HepG2 (cell line): ENCODE results near the gene SNRNP200. TPM values are rescaled to one million over a fixed set of nuclear protein-coding genes. Genes with fewer than 3 reads are reported as not detected.

Experiments
- DPF2 ChIP-seq: sonication (generic); formaldehyde crosslinking; IDR thresholded peaks from 2 replicates; pipeline ENCODE4 v1.4.0; 2020; ENCODE audit warnings: mild to moderate bottlenecking, low read depth, missing genetic modification reagents, borderline replicate concordance
- DRAP1 ChIP-seq: IDR thresholded peaks from 2 replicates; pipeline ENCODE4 v1.6.1; 2016; ENCODE audit warnings: missing genetic modification reagents, missing compliant biosample characterization
- EP300 ChIP-seq, 3 experiments: sonication (generic) in 1 of 3; formaldehyde crosslinking in 1 of 3; IDR thresholded peaks; 2 replicates each; pipeline versions ENCODE4 v1.5.1 to v1.6.1; 2011 to 2020; ENCODE audit warnings: low read depth in 2 of 3, low read length in 2 of 3, borderline replicate concordance in 1 of 3, improper control_type of control experiment in 1 of 3, mild to moderate bottlenecking in 1 of 3, missing genetic modification reagents in 1 of 3, moderate library complexity in 1 of 3
- FOSL1 ChIP-seq: sonication (generic); formaldehyde crosslinking; IDR thresholded peaks from 2 replicates; pipeline ENCODE4 v1.9.0; 2021; ENCODE audit warnings: missing genetic modification reagents, borderline replicate concordance
- JUN ChIP-seq: sonication (generic); formaldehyde crosslinking; IDR thresholded peaks from 2 replicates; pipeline ENCODE4 v1.4.0; 2020; ENCODE audit warnings: mild to moderate bottlenecking, missing genetic modification reagents
- NFE2L1 ChIP-seq: sonication (generic); formaldehyde crosslinking; IDR thresholded peaks from 2 replicates; pipeline ENCODE4 v1.4.0; 2020; ENCODE audit warnings: missing genetic modification reagents, mild to moderate bottlenecking, borderline replicate concordance
- NFIC ChIP-seq: IDR thresholded peaks from 2 replicates; pipeline ENCODE4 v1.6.1; 2012; ENCODE audit warnings: mild to moderate bottlenecking, low read length, inconsistent platforms
- POLR2A ChIP-seq, 2 experiments: IDR thresholded peaks; 2 replicates each; pipeline ENCODE4 v1.6.1; 2011; ENCODE audit warnings: low read depth in 2 of 2, low read length in 2 of 2, mild to moderate bottlenecking in 1 of 2, moderate library complexity in 1 of 2; ENCODE audit not compliant: insufficient read depth in 1 of 2
- ZBTB34 ChIP-seq: sonication (generic); formaldehyde crosslinking; IDR thresholded peaks from 2 replicates; pipeline ENCODE4 v1.8.0; 2022; ENCODE audit warnings: mild to moderate bottlenecking, missing genetic modification reagents
- ZFP36L1 ChIP-seq: sonication (generic); formaldehyde crosslinking; IDR thresholded peaks from 2 replicates; pipeline ENCODE4 v1.8.0; 2022; ENCODE audit warnings: mild to moderate bottlenecking, missing genetic modification reagents, moderate library complexity
- ZFYVE20 ChIP-seq: sonication (generic); formaldehyde crosslinking; IDR thresholded peaks from 2 replicates; pipeline ENCODE4 v1.8.0; 2023; ENCODE audit warnings: low read depth, mild to moderate bottlenecking, moderate library complexity, missing genetic modification reagents, borderline replicate concordance
- ZGPAT ChIP-seq: IDR thresholded peaks from 2 replicates; pipeline ENCODE4 v1.6.1; 2016; ENCODE audit warnings: mild to moderate bottlenecking
- ZNF234 ChIP-seq: sonication (generic); formaldehyde crosslinking; conservative IDR thresholded peaks from 2 replicates; pipeline ENCODE4 v1.5.1; 2020; ENCODE audit warnings: mild to moderate bottlenecking, missing genetic modification reagents
- ZNF318 ChIP-seq: sonication (generic); formaldehyde crosslinking; IDR thresholded peaks from 2 replicates; pipeline ENCODE4 v1.4.0; 2020; ENCODE audit warnings: mild to moderate bottlenecking, missing genetic modification reagents
- ZNF331 ChIP-seq: sonication (generic); formaldehyde crosslinking; IDR thresholded peaks from 2 replicates; pipeline ENCODE4 v1.4.0; 2020; ENCODE audit warnings: missing genetic modification reagents
- ZNF44 ChIP-seq: sonication (generic); formaldehyde crosslinking; IDR thresholded peaks from 2 replicates; pipeline ENCODE4 v1.5.1; 2020; ENCODE audit warnings: mild to moderate bottlenecking, missing genetic modification reagents
- ZNF501 ChIP-seq: sonication (generic); formaldehyde crosslinking; IDR thresholded peaks from 2 replicates; pipeline ENCODE4 v1.5.1; 2020; ENCODE audit warnings: mild to moderate bottlenecking, moderate library complexity, missing genetic modification reagents
- polyA plus RNA-seq, 8 experiments: library from polyadenylated mRNA; depleted of rRNA in 3 of 8; stranded (reverse) in 7 of 8; unstranded in 1 of 8; fragments of >200 nt; fragmentation: Illumina TruSeq in 4 of 8; extraction: Trizol in 4 of 8; gene quantifications; 2 replicates each; pipeline versions ENCODE4 v1.2.1 to v1.2.3, GENCODE V29; 2011 to 2016; ENCODE audit warnings: low read depth in 4 of 8, missing spikeins in 1 of 8, mixed read lengths in 1 of 8; ENCODE audit not compliant: insufficient read depth in 1 of 8
- total RNA-seq, 5 experiments: library from RNA; depleted of rRNA; stranded (reverse); fragments of >200 nt; fragmentation: Illumina TruSeq; extraction: Trizol; gene quantifications; 2 replicates each; pipeline ENCODE4 v1.2.3, GENCODE V29; 2016; ENCODE audit warnings: low read depth in 1 of 5

SNRNP200 gene
- total and polyA plus RNA-seq, 2 of the 13 experiments (the other 11 are each of a cell fraction or from before 2014, with no cell fraction given), result 99.0 to 232 TPM

GRCh38 chr2:96260387-96261260 lies 44.7 kb downstream of the SNRNP200 start (continued):
- no peak for TF ChIP-seq ZNF234 (CRISPR knock-in tag)
- peak; percentile 95 for TF ChIP-seq DPF2 (CRISPR knock-in tag)
- TF ChIP-seq JUN (CRISPR knock-in tag), result peak; percentile 99
- peak; percentile 90 for TF ChIP-seq ZNF331
- TF ChIP-seq ZFYVE20, result no peak
- TF ChIP-seq ZNF318 (CRISPR knock-in tag), result peak; percentile 82; the same call in 1 of the 2 replicates
- peak; percentile 82 for TF ChIP-seq NFIC
- TF ChIP-seq ZNF44 (CRISPR knock-in tag), result no peak
- TF ChIP-seq EP300 (IDR thresholded peaks at IDR 0.05; ENCODE audit: low read depth in 2 of 2, low read length in 2 of 2), result peak; percentile 73 to 92
- TF ChIP-seq EP300 (CRISPR knock-in tag; IDR thresholded peaks at IDR 0.05; ENCODE audit: borderline replicate concordance), result peak; percentile 86
- peak; percentile 94 for TF ChIP-seq DRAP1 (CRISPR knock-in tag)
- TF ChIP-seq ZGPAT (CRISPR knock-in tag), result peak; percentile 90
- TF ChIP-seq NFE2L1 (CRISPR knock-in tag), result no peak
- peak; percentile 49; the same call in 1 of the 2 replicates for TF ChIP-seq ZNF501 (CRISPR knock-in tag)
- TF ChIP-seq ZBTB34 (CRISPR knock-in tag), result peak; percentile 60
- peak in 1 of 2 experiments; percentile 71; a peak in 2 of 4 replicates for TF ChIP-seq POLR2A (IDR thresholded peaks at IDR 0.05; ENCODE audit: insufficient read depth in 1 of 2, low read depth in 2 of 2, low read length in 2 of 2)
- TF ChIP-seq ZFP36L1 (CRISPR knock-in tag), result peak; percentile 88
- TF ChIP-seq FOSL1 (CRISPR knock-in tag), result peak; percentile 98
